Esophagus squamous epithelium (tissue), 5 donors: ENCODE data around the gene ABCB8. TPM values are rescaled to one million over a fixed set of nuclear protein-coding genes. Genes with fewer than 3 reads are reported as not detected.
A peak's percentile ranks its signal among the peaks of the same experiment; 100 is the strongest.

Experiments
- DNase-seq: peaks from one replicate; lab custom pipeline; 2025; lab: John Stamatoyannopoulos, UW
- H3K27ac ChIP-seq, 4 donors: fragments of 200-600 bp; sonication (generic); one replicate each; pipeline ENCODE4 v1.5.1; 2016 to 2019; ENCODE audit warnings: mild to moderate bottlenecking in 1 of 4
- H3K27me3 ChIP-seq, 4 donors: fragments of 200-600 bp; sonication (generic); 1 replicate in 3 of 4; 2 replicates in 1 of 4; pipeline versions ENCODE4 v1.5.1 to v1.6.0; 2017 to 2021; ENCODE audit warnings: antibody characterized with exemption in 1 of 4
- H3K36me3 ChIP-seq, 3 donors: fragments of 200-600 bp; sonication (generic); one replicate each; pipeline ENCODE4 v1.5.1; 2016 to 2019
- H3K4me1 ChIP-seq, 3 donors: fragments of 200-600 bp; sonication (generic); one replicate each; pipeline ENCODE4 v1.5.1; 2017 to 2019
- H3K4me3 ChIP-seq, 4 donors: fragments of 200-600 bp; sonication (generic); 1 replicate in 3 of 4; 2 replicates in 1 of 4; pipeline ENCODE4 v1.5.1; 2016 to 2019; ENCODE audit warnings: mild to moderate bottlenecking in 2 of 4, moderate library complexity in 1 of 4
- H3K9me3 ChIP-seq, 3 donors: fragments of 200-600 bp; sonication (generic); one replicate each; pipeline ENCODE4 v1.5.1; 2016 to 2019
- CTCF ChIP-seq, 6 experiments: fragments of 450-650 bp in 4 of 6; fragments of 200-600 bp in 2 of 6; sonication (generic) in 2 of 6; IDR thresholded peaks; one replicate each; pipeline ENCODE4 v1.5.1; 2016 to 2019; ENCODE audit warnings: antibody characterized with exemption in 6 of 6, mild to moderate bottlenecking in 4 of 6, moderate library complexity in 4 of 6
- POLR2A ChIP-seq, 4 donors: fragments of 450-650 bp; IDR thresholded peaks; one replicate each; pipeline ENCODE4 v1.6.1; 2017; ENCODE audit warnings: antibody characterized with exemption in 4 of 4, mild to moderate bottlenecking in 4 of 4, moderate library complexity in 3 of 4
- WGBS, 2 donors: methylation state at CpG; one replicate each; pipeline ENCODE4 v1.1.5; 2018; 5-methylcytosine and 5-hydroxymethylcytosine counted together
- intact Hi-C: fragments of 100-400 bp; cut with DNase I; formaldehyde crosslinking; loops from one replicate; pipeline ENCODE4 v1.15.0; 2022
- total RNA-seq, 4 donors: library from RNA; depleted of rRNA; stranded (reverse); fragments of >200 nt; gene quantifications; one replicate each; pipeline ENCODE4 v1.1.0, GENCODE V29; 2016
- donor health status: DM: yes; HTN: yes; CAD: no.

Gene ABCB8
- total RNA-seq, 4 donors from 2014 or later: 23.1 to 41.0 (median 26.1) TPM

GRCh38 chr7:150996376-150997074 is 31.7 kb upstream of the ABCB8 start:
- H3K9me3 ChIP-seq: peaks cover 0 to under 1% (median 0%) of the 10 kb centered on the region in 3 donors
- H3K36me3 ChIP-seq: peaks cover 0 to 3% (median 0%) of the 10 kb centered on the region in 3 donors
- no peak overlapping the region for H3K27ac ChIP-seq
- intact Hi-C loops: no loop called here
- TF ChIP-seq CTCF (IDR thresholded peaks at IDR 0.05) (no peak), POLR2A (IDR thresholded peaks at IDR 0.05) (no peak)
- H3K4me3 ChIP-seq: peak overlapping the region in 1 of 4 donors; percentile 9
- DNase-seq: no peak
- peaks cover 0 to 29% (median 0%) of the 10 kb centered on the region in 4 donors for H3K27me3 ChIP-seq
- WGBS, 2 donors: 17 to 70% methylated on average over 2 of the region's 31 CpGs
- H3K4me1 ChIP-seq: peaks cover 0 to 39% (median 3%) of the 10 kb centered on the region in 3 donors

GRCh38 chr7:150997075-150997511 is 31.2 kb upstream of the ABCB8 start:
- H3K27me3 ChIP-seq: peaks cover 0 to 29% (median 0%) of the 10 kb centered on the region in 4 donors
- intact Hi-C loops: no loop called here
- no peak overlapping the region for H3K27ac ChIP-seq
- H3K36me3 ChIP-seq: peaks cover 0 to 3% (median 0%) of the 10 kb centered on the region in 3 donors
- WGBS, 2 donors: 70 to 100% methylated on average over 1 to 4 of the region's 8 CpGs
- H3K4me3 ChIP-seq: no peak overlapping the region
- TF ChIP-seq POLR2A (IDR thresholded peaks at IDR 0.05): no peak
- TF ChIP-seq CTCF (IDR thresholded peaks at IDR 0.05): no peak
- H3K4me1 ChIP-seq: peaks cover 0 to 39% (median 3%) of the 10 kb centered on the region in 3 donors
- H3K9me3 ChIP-seq: no peaks in the 10 kb centered on the region
- DNase-seq: no peak

GRCh38 chr7:150997817-150998216 is 30.4 kb upstream of the ABCB8 start:
- Histone ChIP-seq H3K4me3 (no peak overlapping the region), H3K36me3 (peaks cover 0 to 3% (median 0%) of the 10 kb centered on the region in 3 donors), H3K4me1 (peaks cover 0 to 35% (median 3%) of the 10 kb centered on the region in 3 donors), H3K27ac (no peak overlapping the region), H3K9me3 (no peaks in the 10 kb centered on the region), H3K27me3 (peaks cover 0 to 29% (median 0%) of the 10 kb centered on the region in 4 donors)
- intact Hi-C loops: no loop called here
- DNase-seq: no peak
- WGBS, 2 donors: 71 to 83% methylated on average over 3 to 5 of the region's 5 CpGs
- TF ChIP-seq CTCF (IDR thresholded peaks at IDR 0.05) (no peak), POLR2A (IDR thresholded peaks at IDR 0.05) (no peak)

GRCh38 chr7:150998341-150998740 is 29.9 kb upstream of the ABCB8 start:
- no peak for DNase-seq
- Histone ChIP-seq H3K36me3 (peaks cover 0 to 3% (median 0%) of the 10 kb centered on the region in 3 donors), H3K4me3 (no peak overlapping the region), H3K9me3 (no peaks in the 10 kb centered on the region), H3K4me1 (peaks cover 0 to 31% (median 3%) of the 10 kb centered on the region in 3 donors), H3K27ac (no peak overlapping the region), H3K27me3 (peaks cover 0 to 29% (median 0%) of the 10 kb centered on the region in 4 donors)
- no peak for TF ChIP-seq POLR2A (IDR thresholded peaks at IDR 0.05)
- no peak for TF ChIP-seq CTCF (IDR thresholded peaks at IDR 0.05)
- 53 to 86% methylated on average over 4 to 5 of the region's 20 CpGs for WGBS, 2 donors
- intact Hi-C loops: no loop called here

GRCh38 chr7:150999001-150999400 is 29.2 kb upstream of the ABCB8 start:
- TF ChIP-seq POLR2A (IDR thresholded peaks at IDR 0.05) (no peak), CTCF (IDR thresholded peaks at IDR 0.05) (no peak)
- no peak overlapping the region for H3K4me3 ChIP-seq
- DNase-seq: no peak
- intact Hi-C loops: no loop called here
- no peak overlapping the region for H3K27ac ChIP-seq
- H3K36me3 ChIP-seq: peaks cover 0 to 3% (median 0%) of the 10 kb centered on the region in 3 donors
- WGBS, 2 donors: 100% methylated on average over 1 of the region's 12 CpGs; no CpG with 5 or more reads in 1 of the 2 donors
- no peaks in the 10 kb centered on the region for H3K9me3 ChIP-seq
- H3K27me3 ChIP-seq: peaks cover 0 to 29% (median 0%) of the 10 kb centered on the region in 4 donors
- H3K4me1 ChIP-seq: peaks cover 0 to 26% (median 3%) of the 10 kb centered on the region in 3 donors
